Measurements from ENCODE around the gene SVBP.
"Not testable (repeated sequence)": the region's sequence is repeated elsewhere in the genome, so short reads cannot be mapped to it uniquely, and the experiment has no call there.

The SVBP gene, protein sequence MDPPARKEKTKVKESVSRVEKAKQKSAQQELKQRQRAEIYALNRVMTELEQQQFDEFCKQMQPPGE

DNA sequence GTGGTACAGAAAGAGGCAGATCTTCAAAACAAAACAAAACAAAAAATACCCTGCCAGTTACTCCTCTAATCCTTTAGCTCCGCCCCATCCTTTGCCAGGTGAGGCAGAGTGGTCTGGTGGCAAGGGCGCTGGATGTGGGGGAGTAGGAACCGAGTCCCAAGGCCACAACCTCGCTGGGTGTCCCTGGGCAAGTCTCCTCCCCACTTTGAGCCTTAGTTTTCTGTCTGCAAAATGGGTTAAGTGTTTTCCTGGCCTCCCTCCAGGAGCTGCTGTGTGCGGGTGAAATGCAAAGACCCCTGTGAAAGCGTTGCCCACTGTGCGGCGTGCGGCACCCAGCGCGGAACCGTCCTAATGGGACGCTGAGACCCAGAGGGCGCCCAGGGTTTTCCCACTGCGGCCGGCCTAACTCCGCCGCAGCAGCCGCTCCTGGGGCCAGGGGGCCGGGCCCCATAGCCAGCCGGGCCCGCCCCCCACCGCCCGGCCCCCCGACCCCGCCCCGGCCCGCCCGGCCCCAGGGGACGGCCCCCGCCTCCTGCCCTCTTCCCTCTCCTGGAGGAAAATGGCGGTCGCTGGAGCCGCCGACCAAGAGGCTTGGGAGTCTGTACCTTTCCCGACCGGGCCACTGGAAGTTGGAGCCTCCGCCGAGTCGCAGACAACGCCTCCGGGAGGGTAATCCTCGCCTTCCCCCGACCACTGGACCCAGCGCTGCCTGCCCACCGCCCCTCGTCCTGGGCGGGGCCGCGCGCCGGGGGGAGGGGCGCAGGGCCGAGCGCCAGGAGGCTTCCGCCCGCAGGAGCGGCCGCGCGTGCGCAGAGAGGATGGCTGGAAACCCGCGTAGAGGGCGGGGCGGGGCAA is at the start of gene SVBP, which contains the start of gene ERMAP:
Gene SVBP (minus strand): TSS at position 813 of the 855 bp plus-strand sequence. CDS start 853 bp downstream, outside the sequence.
Gene ERMAP (plus strand): TSS at position 538 of the 855 bp plus-strand sequence. CDS start 13,327 bp downstream, outside the sequence.
- peak; percentile 89 for DNase-seq

- DNase-seq = no peak
These were observed 49.4 kb upstream of the SVBP start for GRCh38 chr1:42866549-42866948.

GRCh38 chr1:42861014-42861399 is 43.8 kb upstream of the SVBP start:
- DNase-seq = no peak

DNA sequence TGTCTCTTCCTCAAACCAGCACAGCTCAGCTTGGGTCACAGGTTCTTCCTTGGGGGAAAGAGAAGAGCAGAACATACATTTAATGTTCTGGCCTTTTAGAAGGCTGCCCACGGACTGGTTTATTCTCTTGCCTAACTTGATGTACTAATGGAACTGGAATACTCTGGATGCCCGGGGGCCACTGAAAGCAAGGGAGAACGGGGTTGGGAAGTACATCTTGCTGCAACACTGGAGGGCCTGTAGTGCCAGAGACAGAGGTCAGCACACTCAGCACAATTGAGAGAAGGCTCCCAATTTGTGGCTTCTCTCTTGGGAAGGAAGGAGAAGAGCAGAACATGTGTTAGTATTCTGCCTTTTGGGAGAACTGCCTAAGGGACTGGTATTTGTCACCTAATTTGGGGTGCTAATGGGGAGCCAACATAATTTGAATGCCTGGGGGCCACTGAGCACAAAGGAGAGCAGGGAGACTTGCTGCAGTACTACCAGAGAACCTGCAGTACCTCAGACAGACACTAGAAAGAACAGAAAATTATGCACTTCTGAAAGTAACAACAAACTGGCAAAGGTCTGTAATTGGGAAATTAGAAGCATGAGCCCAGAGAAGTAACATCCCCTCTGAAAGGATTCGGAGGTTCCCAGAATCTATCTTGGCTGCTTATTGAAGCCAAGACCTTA is 43.3 kb upstream of the SVBP start:
- DNase-seq = no peak

GRCh38 chr1:42859366-42859765 is 42.2 kb upstream of the SVBP start:
- not testable (repeated sequence) for DNase-seq

- not testable (repeated sequence) for DNase-seq
These were observed 39.4 kb upstream of the SVBP start for GRCh38 chr1:42856554-42856953.

DNA sequence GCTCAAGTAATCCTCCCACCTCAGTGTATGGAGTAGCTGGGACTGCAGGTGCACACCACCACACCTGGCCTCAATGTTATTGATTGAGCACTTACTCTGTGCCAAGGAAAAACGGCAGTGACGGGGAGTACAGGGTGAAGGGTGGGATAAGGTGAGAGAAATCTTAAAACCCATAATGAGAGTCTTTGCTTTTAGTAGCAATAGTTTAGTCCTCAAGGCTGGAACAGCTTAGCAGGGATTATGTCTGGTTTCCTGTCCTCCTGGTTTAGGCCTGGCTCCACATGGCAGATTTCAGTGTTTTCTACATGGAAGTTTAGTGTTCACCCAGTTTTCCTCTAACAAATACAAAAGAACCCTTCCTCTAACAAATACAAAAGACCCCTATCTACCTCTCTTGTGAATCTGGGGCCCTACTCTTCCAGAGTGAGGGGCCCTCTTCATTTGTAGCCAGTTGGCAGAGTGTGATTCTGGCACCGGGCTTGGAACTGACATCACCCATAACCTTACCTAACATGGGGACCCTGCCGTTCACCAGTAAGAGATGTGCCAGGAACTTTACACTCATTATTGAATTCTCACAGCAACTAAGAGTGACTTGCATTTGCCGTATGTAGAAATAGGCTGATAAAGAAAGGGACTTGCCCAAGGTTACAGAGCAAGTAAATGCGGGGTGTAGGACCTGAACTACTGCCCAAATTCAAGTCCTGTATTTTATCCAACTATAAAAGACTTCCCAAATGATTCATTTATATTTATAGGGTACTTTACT is 36.1 kb upstream of the SVBP start:
- DNase-seq = no peak

- DNase-seq = no peak
These were observed 35.4 kb upstream of the SVBP start for GRCh38 chr1:42852608-42852980.

DNA sequence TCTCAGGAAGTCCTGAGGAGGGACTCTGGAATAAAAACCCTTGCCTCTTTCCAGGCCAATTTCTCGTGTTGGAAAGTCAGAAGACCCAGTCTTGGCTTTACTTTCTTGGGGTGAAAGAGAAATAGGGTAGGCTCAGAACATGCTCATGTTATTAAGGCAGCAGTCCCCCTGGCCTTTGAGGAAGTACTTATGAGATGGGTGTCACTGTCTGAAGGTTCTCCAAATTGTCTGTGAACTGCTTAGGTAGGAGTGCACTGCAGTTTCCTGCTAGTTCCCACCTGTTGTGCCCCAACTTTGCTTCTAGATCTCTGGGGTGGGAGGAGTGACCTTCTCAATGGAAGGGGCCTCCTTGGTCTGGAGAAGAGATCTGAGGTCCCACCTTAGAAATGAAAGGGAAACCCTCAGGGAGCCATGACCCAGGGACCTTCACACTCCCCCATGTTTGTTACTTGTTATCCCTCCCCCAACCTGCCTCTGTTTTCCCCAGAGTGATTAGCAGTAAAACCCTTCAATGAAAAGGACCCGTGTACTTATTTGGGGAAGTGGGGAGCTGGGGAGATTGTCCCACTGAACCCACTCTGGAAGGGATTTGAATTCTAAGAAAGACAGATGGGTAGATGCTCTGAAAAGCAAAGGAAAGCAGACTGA is 34.9 kb upstream of the SVBP start:
- no peak for DNase-seq

DNA sequence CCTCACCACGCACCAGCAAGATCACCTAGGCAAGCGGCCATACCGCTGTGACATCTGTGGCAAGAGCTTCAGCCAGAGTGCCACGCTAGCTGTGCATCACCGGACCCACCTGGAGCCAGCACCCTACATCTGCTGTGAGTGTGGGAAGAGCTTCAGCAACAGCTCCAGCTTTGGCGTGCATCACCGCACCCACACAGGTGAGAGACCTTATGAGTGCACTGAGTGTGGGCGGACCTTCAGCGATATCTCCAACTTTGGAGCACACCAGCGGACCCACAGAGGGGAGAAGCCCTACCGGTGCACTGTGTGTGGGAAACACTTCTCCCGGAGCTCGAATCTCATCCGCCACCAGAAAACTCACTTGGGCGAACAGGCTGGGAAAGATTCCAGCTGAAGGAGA is 34.2 kb upstream of the SVBP start:
- DNase-seq = no peak

- DNase-seq = no peak
These were observed 32.7 kb upstream of the SVBP start for GRCh38 chr1:42849944-42850343.

GRCh38 chr1:42848823-42849537 is 31.8 kb upstream of the SVBP start:
- DNase-seq = no peak

DNA sequence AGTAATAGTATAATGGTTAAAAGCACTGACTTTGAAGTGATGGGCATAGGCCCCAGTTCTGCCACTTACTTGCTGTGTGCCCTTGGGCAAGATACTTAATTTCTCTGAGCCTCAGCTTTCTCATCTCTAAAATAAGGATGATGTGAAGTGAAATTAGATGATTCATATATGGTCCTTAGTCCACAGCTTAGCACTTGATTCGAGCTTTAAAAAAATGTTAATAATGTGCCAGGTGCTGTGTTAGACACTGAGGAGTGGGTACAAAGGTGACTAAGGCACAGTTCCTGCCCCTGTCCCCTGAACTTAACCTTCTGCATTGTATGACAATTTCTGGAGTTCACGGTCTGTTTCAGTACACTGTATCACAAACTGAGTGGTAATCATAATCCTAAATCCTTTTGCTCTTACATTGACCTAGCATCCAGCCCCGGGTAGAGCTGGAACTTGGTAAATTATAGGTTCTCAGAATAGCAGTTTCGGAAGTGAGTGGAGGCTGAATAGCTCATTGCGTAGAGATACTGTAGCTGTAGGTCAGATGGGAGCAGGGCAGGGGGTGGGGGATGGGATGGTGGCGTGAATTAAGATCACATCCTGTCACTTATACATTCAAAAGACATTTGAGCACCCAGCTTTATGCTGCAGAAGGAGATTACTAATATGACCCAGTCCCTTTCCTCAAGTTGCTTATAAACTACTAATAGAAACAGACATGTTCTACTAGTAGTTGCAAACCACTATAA is 30.7 kb upstream of the SVBP start:
- DNase-seq = no peak

GRCh38 chr1:42847111-42847595 is 30.0 kb upstream of the SVBP start:
- no peak for DNase-seq

DNA sequence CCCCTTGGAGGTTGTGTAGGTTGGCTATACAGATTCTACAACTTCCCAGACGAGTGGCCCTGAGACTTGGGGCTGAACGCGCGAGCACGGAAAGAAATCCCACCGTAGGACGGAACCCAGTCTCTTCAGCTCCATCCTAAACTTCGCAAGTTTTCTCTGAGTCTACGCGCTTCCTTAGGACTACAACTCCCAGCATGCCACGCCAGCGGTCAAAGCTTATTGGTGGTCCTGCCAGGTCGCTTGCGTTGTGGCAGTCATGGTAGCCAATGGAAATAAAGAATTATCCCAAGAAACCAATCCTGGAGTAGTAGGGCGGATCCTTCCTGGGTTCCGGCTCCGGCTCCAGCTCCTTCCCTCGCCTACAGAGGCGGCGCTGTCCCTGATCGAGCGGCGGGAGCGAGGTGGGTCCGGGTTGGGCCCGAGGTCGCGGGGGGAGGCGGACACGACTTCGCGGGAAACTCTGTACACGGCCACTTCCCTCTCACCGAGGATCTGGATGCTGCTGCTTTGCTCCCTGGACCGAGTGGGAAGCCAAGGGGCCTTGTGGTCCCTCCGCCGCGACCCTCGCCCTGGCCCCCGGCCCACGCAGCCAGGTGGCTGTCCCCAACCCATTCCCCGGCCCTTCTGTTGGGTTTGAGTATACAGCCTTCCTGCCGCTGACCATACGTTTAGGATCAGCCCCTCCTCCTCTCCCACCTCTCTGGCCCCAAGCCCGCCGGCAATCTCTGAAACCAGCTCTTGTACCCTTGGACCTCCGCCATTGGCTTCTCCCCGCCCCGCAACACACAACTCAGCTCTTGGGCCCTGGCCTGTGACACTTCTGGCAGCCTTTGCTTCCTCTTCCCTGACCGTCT is 29.3 kb upstream of the SVBP start, which contains the start of gene ZNF691:
Gene ZNF691 (plus strand): TSS at position 357 of the 854 bp plus-strand sequence. CDS start 3,046 bp downstream, outside the sequence.
- DNase-seq = peak; percentile 97

DNA sequence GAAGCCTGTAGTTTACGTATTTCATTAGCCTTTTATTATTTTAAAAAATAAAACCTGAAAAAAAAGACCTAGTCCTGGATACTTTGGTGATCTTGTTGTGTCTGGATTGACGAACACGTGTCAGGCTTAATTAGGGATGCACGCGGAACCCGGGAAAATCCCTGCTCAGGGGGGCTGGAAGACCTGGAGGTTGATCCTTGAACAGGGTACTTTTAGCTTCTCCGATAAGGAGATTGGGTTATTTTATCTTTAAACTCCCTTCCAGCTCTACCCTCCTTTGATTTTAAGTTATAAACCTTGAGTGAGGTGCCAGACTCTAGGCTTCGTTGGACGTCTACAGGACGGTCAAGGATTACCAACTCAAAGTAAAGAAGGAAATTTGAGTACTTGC is 28.7 kb upstream of the SVBP start:
- DNase-seq = no peak

- DNase-seq = no peak
These were observed 28.0 kb upstream of the SVBP start for GRCh38 chr1:42845193-42845592.

DNA sequence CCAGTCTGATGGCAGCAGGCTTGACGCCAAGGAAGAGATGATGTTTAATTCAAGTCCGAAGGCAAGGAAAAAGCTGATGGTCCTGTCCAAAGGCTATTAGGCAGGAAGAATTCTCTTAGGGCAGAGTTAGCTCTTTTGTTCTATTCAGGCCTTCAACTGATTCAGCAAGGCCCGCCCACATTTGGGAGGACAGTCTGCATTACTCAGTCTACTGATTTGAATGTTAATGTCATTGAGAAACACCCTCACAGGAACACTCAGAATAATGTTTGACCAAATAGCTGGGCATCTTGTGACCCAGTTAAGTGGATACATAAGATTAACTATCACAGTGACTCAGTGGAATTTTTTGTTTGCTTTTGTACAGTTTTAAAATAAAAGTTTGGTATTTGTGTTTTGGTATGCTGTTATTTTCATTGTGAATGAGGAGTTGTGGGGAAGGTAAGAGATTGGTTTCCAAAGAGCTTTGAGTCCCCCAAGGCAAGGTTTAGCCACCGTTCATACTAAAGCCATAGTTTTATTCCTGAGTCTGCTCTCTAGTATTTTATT is 27.5 kb upstream of the SVBP start:
- DNase-seq = no peak

DNA sequence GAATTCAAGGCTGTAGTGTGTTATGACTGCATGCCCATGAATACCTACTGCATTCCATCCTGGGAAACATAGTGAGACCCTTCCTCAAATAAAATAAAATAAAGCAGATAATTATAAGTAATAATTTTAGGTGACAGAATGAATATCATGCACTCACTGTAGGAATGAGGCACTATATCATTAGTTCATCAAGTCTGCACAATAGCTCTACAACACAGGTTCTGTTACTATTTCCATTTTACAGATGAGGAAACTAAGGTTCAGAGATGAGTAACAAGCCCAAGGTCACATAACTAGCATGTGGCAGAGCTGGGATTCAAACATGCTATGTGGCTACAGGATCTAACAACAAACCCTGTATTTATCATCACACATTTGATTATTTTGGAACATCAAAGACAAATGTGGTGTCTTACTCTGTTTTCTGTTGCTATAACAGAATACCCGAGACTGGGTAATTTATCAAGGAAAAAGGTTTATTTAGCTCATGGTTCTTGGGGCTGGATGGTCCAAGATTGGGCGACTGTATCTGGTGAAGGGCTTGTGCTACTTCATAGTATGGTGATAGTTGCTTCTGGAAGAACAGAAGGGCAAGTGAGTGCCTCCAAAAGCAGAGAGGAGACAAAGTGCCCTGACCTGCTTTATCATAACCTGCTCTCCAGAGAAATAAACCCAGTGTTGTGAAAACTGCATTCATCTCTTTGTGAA is 24.4 kb upstream of the SVBP start:
- DNase-seq = no peak

All from NCI-H1694 treated with DMSO at 0.1 percent for 48 hours (cell line).